Caco-2 (cell line): ENCODE data around the gene FBN2. TPM values are rescaled to one million over a fixed set of nuclear protein-coding genes. Genes with fewer than 3 reads are reported as not detected.

ENCODE experiments used
- BruUV-seq: library from RNA; stranded (reverse); fragments of 400-500 nt; replicated peaks from 2 replicates; lab custom pipeline; 2021; lab: Mats Ljungman, UMichigan
- CTCF ChIA-PET: fragments of 300-600 bp; sonication (Branson Sonifier 250); formaldehyde crosslinking; loops from one replicate; lab custom pipeline; 2022; ENCODE audit warnings: antibody characterized with exemption; lab: Charles Lee
- POLR2A ChIA-PET: fragments of 300-600 bp; sonication (Branson Sonifier 250); formaldehyde crosslinking; loops from one replicate; lab custom pipeline; 2022; ENCODE audit warnings: antibody characterized with exemption; lab: Charles Lee
- DNase-seq, 2 experiments: peaks; one replicate each; pipeline versions ENCODE4 v3.0.0 to v3.0.0-alpha.2; 2020 to 2022
- H3K27me3 ChIP-seq: replicated peaks from 2 replicates; pipeline ENCODE4 v1.6.0; 2011; ENCODE audit warnings: low read length; ENCODE audit not compliant: control insufficient read depth, insufficient read depth
- H3K36me3 ChIP-seq: 2 replicates; pipeline ENCODE4 v1.5.1; 2011; ENCODE audit warnings: low read length; ENCODE audit not compliant: control insufficient read depth, insufficient read depth
- H3K4me1 ChIP-seq: fragments of 250-450 bp; sonication (Bioruptor Pico); 2 replicates; pipeline ENCODE4 v1.5.1; 2020; ENCODE audit warnings: mild to moderate bottlenecking
- H3K4me3 ChIP-seq: 2 replicates; pipeline ENCODE4 v1.5.1; 2011; ENCODE audit warnings: low read depth, mild to moderate bottlenecking, control low read depth, low read length
- H3K9me3 ChIP-seq: fragments of 250-450 bp; sonication (Bioruptor Pico); 2 replicates; pipeline ENCODE4 v1.5.1; 2020; ENCODE audit warnings: mild to moderate bottlenecking, moderate library complexity
- H3K27ac Mint-ChIP-seq: one replicate; pipeline ENCODE4 v1.8.0; 2022; ENCODE audit warnings: mixed read lengths; ENCODE audit not compliant: unreplicated experiment
- H3K27me3 Mint-ChIP-seq: one replicate; pipeline ENCODE4 v1.8.0; 2022; ENCODE audit warnings: mixed read lengths; ENCODE audit not compliant: insufficient read depth, unreplicated experiment
- H3K36me3 Mint-ChIP-seq: one replicate; pipeline ENCODE4 v1.8.0; 2022; ENCODE audit warnings: mild to moderate bottlenecking, mixed read lengths; ENCODE audit not compliant: insufficient read depth, unreplicated experiment
- H3K4me1 Mint-ChIP-seq: one replicate; pipeline ENCODE4 v1.8.0; 2022; ENCODE audit warnings: low read depth, mixed read lengths; ENCODE audit not compliant: unreplicated experiment
- H3K4me3 Mint-ChIP-seq: one replicate; pipeline ENCODE4 v1.8.0; 2022; ENCODE audit warnings: mild to moderate bottlenecking, moderate library complexity, mixed read lengths; ENCODE audit not compliant: unreplicated experiment
- H3K9me3 Mint-ChIP-seq: one replicate; pipeline ENCODE4 v1.8.0; 2022; ENCODE audit warnings: mixed read lengths; ENCODE audit not compliant: unreplicated experiment
- CTCF ChIP-seq, 2 experiments: fragments of 200-600 bp in 1 of 2; IDR thresholded peaks; 1 replicate in 1 of 2; 2 replicates in 1 of 2; pipeline versions ENCODE4 v1.5.1 to v1.8.0; 2011 to 2022; ENCODE audit warnings: antibody characterized with exemption in 1 of 2, control low read depth in 1 of 2, inconsistent platforms in 1 of 2, low read depth in 1 of 2, low read length in 1 of 2, mild to moderate bottlenecking in 1 of 2, moderate library complexity in 1 of 2; ENCODE audit not compliant: insufficient read depth in 1 of 2, severe bottlenecking in 1 of 2, unreplicated experiment in 1 of 2
- intact Hi-C: fragments of 100-400 bp; cut with micrococcal nuclease; formaldehyde crosslinking; loops from one replicate; pipeline ENCODE4 v1.10.0; 2022; ENCODE audit not compliant: unreplicated experiment
- total RNA-seq: library from RNA; stranded (reverse); gene quantifications from 2 replicates; pipeline ENCODE4 v1.2.3, GENCODE V29; 2022

FBN2 gene
- total RNA-seq, 1 experiment from 2014 or later, result 0.09 TPM

DNA sequence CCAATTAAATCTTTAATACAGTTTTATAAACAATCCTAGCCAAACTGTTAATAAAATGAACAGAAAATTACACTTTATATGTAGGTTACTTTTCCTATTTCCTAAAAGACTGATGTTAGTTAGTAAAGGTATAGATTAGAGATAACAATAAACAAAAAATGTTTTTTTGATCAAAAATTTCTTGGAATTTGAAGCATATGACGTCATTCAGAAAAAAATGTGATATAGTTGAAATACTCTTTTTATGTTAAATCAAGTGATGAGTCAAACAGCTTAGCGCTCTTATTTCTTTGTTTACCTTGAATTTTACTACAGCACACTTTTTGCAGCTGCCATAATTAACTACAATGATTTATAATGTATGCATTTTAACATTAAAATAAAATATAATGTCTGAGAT, 258.7 kb downstream of the FBN2 start:
- Histone ChIP-seq H3K36me3 (no peaks in the 10 kb centered on the region), H3K4me3 (no peak overlapping the region), H3K9me3 (no peaks in the 10 kb centered on the region), H3K4me1 (no peaks in the 10 kb centered on the region), H3K27me3 (no peaks in the 10 kb centered on the region)
- no peak for TF ChIP-seq CTCF (IDR thresholded peaks at IDR 0.05; ENCODE audit: insufficient read depth in 1 of 2, low read depth in 1 of 2, low read length in 1 of 2, severe bottlenecking in 1 of 2, unreplicated experiment in 1 of 2)
- ChIA-PET POLR2A (no interaction called here), CTCF (no interaction called here)
- Mint-ChIP-seq H3K4me1 (no peaks in the 10 kb centered on the region), H3K9me3 (no peaks in the 10 kb centered on the region), H3K27me3 (no peaks in the 10 kb centered on the region), H3K27ac (no peak overlapping the region), H3K4me3 (no peak overlapping the region), H3K36me3 (no peaks in the 10 kb centered on the region)
- no TSS peak for BruUV-seq
- intact Hi-C loops, result no loop called here
- DNase-seq, result no peak

- DNase-seq, result no peak
- POLR2A ChIA-PET, result no interaction called here
- intact Hi-C loops, result no loop called here
- Mint-ChIP-seq H3K27me3 (no peaks in the 10 kb centered on the region), H3K36me3 (no peaks in the 10 kb centered on the region), H3K27ac (no peak overlapping the region), H3K9me3 (no peaks in the 10 kb centered on the region), H3K4me1 (no peaks in the 10 kb centered on the region), H3K4me3 (no peak overlapping the region)
- no peak for TF ChIP-seq CTCF (IDR thresholded peaks at IDR 0.05; ENCODE audit: insufficient read depth in 1 of 2, low read depth in 1 of 2, low read length in 1 of 2, severe bottlenecking in 1 of 2, unreplicated experiment in 1 of 2)
- Histone ChIP-seq H3K4me3 (no peak overlapping the region), H3K27me3 (no peaks in the 10 kb centered on the region), H3K36me3 (no peaks in the 10 kb centered on the region), H3K4me1 (no peaks in the 10 kb centered on the region), H3K9me3 (no peaks in the 10 kb centered on the region)
- CTCF ChIA-PET, result no interaction called here
- no TSS peak for BruUV-seq
These were observed 261.4 kb downstream of the FBN2 start for GRCh38 chr5:128276537-128277216.

GRCh38 chr5:128274441-128274840, 263.6 kb downstream of the FBN2 start:
- DNase-seq, result no peak
- Mint-ChIP-seq H3K36me3 (no peaks in the 10 kb centered on the region), H3K4me1 (no peaks in the 10 kb centered on the region), H3K27me3 (no peaks in the 10 kb centered on the region), H3K9me3 (no peaks in the 10 kb centered on the region), H3K4me3 (no peak overlapping the region), H3K27ac (no peak overlapping the region)
- Histone ChIP-seq H3K4me1 (no peaks in the 10 kb centered on the region), H3K4me3 (no peak overlapping the region), H3K36me3 (no peaks in the 10 kb centered on the region), H3K27me3 (no peaks in the 10 kb centered on the region), H3K9me3 (no peaks in the 10 kb centered on the region)
- no peak for TF ChIP-seq CTCF (IDR thresholded peaks at IDR 0.05; ENCODE audit: insufficient read depth in 1 of 2, low read depth in 1 of 2, low read length in 1 of 2, severe bottlenecking in 1 of 2, unreplicated experiment in 1 of 2)
- no TSS peak for BruUV-seq
- ChIA-PET POLR2A (no interaction called here), CTCF (no interaction called here)
- intact Hi-C loops, result no loop called here
